ENCODE measurements around the gene PIR.

Gene PIR

GRCh38 chrX:15493118-15493962 lies at the start of gene PIR:
Gene PIR, minus strand, starts transcription at chrX:15493333. Its CDS starts 2,076 bp downstream, at chrX:15491257.
- no peak for DNase-seq (ENCODE audit: low read depth, low spot score)
- Histone ChIP-seq H3K9me3 (ENCODE audit: low read depth, low read length) (no peaks in the 10 kb centered on the region), H3K4me3 (peak within 1 kb of the TSS; percentile 59), H3K9ac (ENCODE audit: insufficient read length) (peak within 1 kb of the TSS; percentile 5), H3K36me3 (ENCODE audit: insufficient read depth, low read length) (no peaks in the 10 kb centered on the region), H3K27ac (no peak within 1 kb of the TSS)
- TF ChIP-seq POLR2AphosphoS5 (IDR thresholded peaks at IDR 0.05; ENCODE audit: borderline replicate concordance, low read depth, low read length) = no peak
- TF ChIP-seq FOXP2 (optimal IDR thresholded peaks at IDR 0.05; ENCODE audit: control extremely low read depth, extremely low read length, insufficient read depth) = no peak
- TF ChIP-seq EZH2 (IDR thresholded peaks at IDR 0.05) = no peak

GRCh38 chrX:15530318-15530717 lies 37.2 kb upstream of the PIR start:
- no peak overlapping the region for H3K9ac ChIP-seq (ENCODE audit: insufficient read length)
- H3K27ac ChIP-seq = no peak overlapping the region
- no peak overlapping the region for H3K4me3 ChIP-seq
- no peaks in the 10 kb centered on the region for H3K9me3 ChIP-seq (ENCODE audit: low read depth, low read length)
- H3K36me3 ChIP-seq (ENCODE audit: insufficient read depth, low read length) = no peaks in the 10 kb centered on the region
- no peak for DNase-seq (ENCODE audit: low read depth, low spot score)
- TF ChIP-seq FOXP2 (optimal IDR thresholded peaks at IDR 0.05; ENCODE audit: control extremely low read depth, extremely low read length, insufficient read depth) (no peak), EZH2 (IDR thresholded peaks at IDR 0.05) (no peak), POLR2AphosphoS5 (IDR thresholded peaks at IDR 0.05; ENCODE audit: borderline replicate concordance, low read depth, low read length) (no peak)

GRCh38 chrX:15529165-15529564 lies 36.0 kb upstream of the PIR start:
- Histone ChIP-seq H3K4me3 (no peak overlapping the region), H3K27ac (no peak overlapping the region), H3K9me3 (ENCODE audit: low read depth, low read length) (no peaks in the 10 kb centered on the region), H3K36me3 (ENCODE audit: insufficient read depth, low read length) (no peaks in the 10 kb centered on the region), H3K9ac (ENCODE audit: insufficient read length) (no peak overlapping the region)
- no peak for TF ChIP-seq FOXP2 (optimal IDR thresholded peaks at IDR 0.05; ENCODE audit: control extremely low read depth, extremely low read length, insufficient read depth)
- no peak for TF ChIP-seq POLR2AphosphoS5 (IDR thresholded peaks at IDR 0.05; ENCODE audit: borderline replicate concordance, low read depth, low read length)
- TF ChIP-seq EZH2 (IDR thresholded peaks at IDR 0.05) = no peak
- no peak for DNase-seq (ENCODE audit: low read depth, low spot score)

GRCh38 chrX:15525664-15526416 lies 32.7 kb upstream of the PIR start:
- no peaks in the 10 kb centered on the region for H3K36me3 ChIP-seq (ENCODE audit: insufficient read depth, low read length)
- no peak overlapping the region for H3K27ac ChIP-seq
- TF ChIP-seq EZH2 (IDR thresholded peaks at IDR 0.05) (no peak), POLR2AphosphoS5 (IDR thresholded peaks at IDR 0.05; ENCODE audit: borderline replicate concordance, low read depth, low read length) (no peak), FOXP2 (optimal IDR thresholded peaks at IDR 0.05; ENCODE audit: control extremely low read depth, extremely low read length, insufficient read depth) (no peak)
- H3K9ac ChIP-seq (ENCODE audit: insufficient read length) = no peak overlapping the region
- H3K9me3 ChIP-seq (ENCODE audit: low read depth, low read length) = no peaks in the 10 kb centered on the region
- DNase-seq (ENCODE audit: low read depth, low spot score) = no peak
- no peak overlapping the region for H3K4me3 ChIP-seq

GRCh38 chrX:15524417-15524816 lies 31.3 kb upstream of the PIR start:
- Histone ChIP-seq H3K9me3 (ENCODE audit: low read depth, low read length) (no peaks in the 10 kb centered on the region), H3K36me3 (ENCODE audit: insufficient read depth, low read length) (no peaks in the 10 kb centered on the region), H3K9ac (ENCODE audit: insufficient read length) (no peak overlapping the region), H3K27ac (no peak overlapping the region), H3K4me3 (no peak overlapping the region)
- TF ChIP-seq EZH2 (IDR thresholded peaks at IDR 0.05) (no peak), FOXP2 (optimal IDR thresholded peaks at IDR 0.05; ENCODE audit: control extremely low read depth, extremely low read length, insufficient read depth) (no peak), POLR2AphosphoS5 (IDR thresholded peaks at IDR 0.05; ENCODE audit: borderline replicate concordance, low read depth, low read length) (no peak)
- DNase-seq (ENCODE audit: low read depth, low spot score) = no peak

- Histone ChIP-seq H3K36me3 (ENCODE audit: insufficient read depth, low read length) (no peaks in the 10 kb centered on the region), H3K27ac (no peak overlapping the region), H3K9ac (ENCODE audit: insufficient read length) (no peak overlapping the region), H3K4me3 (no peak overlapping the region), H3K9me3 (ENCODE audit: low read depth, low read length) (no peaks in the 10 kb centered on the region)
- DNase-seq (ENCODE audit: low read depth, low spot score) = no peak
- TF ChIP-seq POLR2AphosphoS5 (IDR thresholded peaks at IDR 0.05; ENCODE audit: borderline replicate concordance, low read depth, low read length) (no peak), EZH2 (IDR thresholded peaks at IDR 0.05) (no peak), FOXP2 (optimal IDR thresholded peaks at IDR 0.05; ENCODE audit: control extremely low read depth, extremely low read length, insufficient read depth) (no peak)
These were observed 30.0 kb upstream of the PIR start for GRCh38 chrX:15523088-15523487.

GRCh38 chrX:15522464-15522863 lies 29.3 kb upstream of the PIR start:
- no peak for DNase-seq (ENCODE audit: low read depth, low spot score)
- no peaks in the 10 kb centered on the region for H3K9me3 ChIP-seq (ENCODE audit: low read depth, low read length)

GRCh38 chrX:15515931-15516330 lies 22.8 kb upstream of the PIR start:
- H3K27ac ChIP-seq = no peak overlapping the region
- no peak for TF ChIP-seq FOXP2 (optimal IDR thresholded peaks at IDR 0.05; ENCODE audit: control extremely low read depth, extremely low read length, insufficient read depth)
- no peak for TF ChIP-seq POLR2AphosphoS5 (IDR thresholded peaks at IDR 0.05; ENCODE audit: borderline replicate concordance, low read depth, low read length)
- no peaks in the 10 kb centered on the region for H3K36me3 ChIP-seq (ENCODE audit: insufficient read depth, low read length)
- H3K4me3 ChIP-seq = no peak overlapping the region
- H3K9ac ChIP-seq (ENCODE audit: insufficient read length) = no peak overlapping the region
- DNase-seq (ENCODE audit: low read depth, low spot score) = no peak
- H3K9me3 ChIP-seq (ENCODE audit: low read depth, low read length) = no peaks in the 10 kb centered on the region

More at GRCh38 chrX:15522464-15522863, 29.3 kb upstream of the PIR start:
- no peak overlapping the region for H3K9ac ChIP-seq (ENCODE audit: insufficient read length)
- H3K27ac ChIP-seq = no peak overlapping the region
- no peak overlapping the region for H3K4me3 ChIP-seq
- no peaks in the 10 kb centered on the region for H3K36me3 ChIP-seq (ENCODE audit: insufficient read depth, low read length)
- TF ChIP-seq EZH2 (IDR thresholded peaks at IDR 0.05) = no peak
- TF ChIP-seq POLR2AphosphoS5 (IDR thresholded peaks at IDR 0.05; ENCODE audit: borderline replicate concordance, low read depth, low read length) = no peak
- no peak for TF ChIP-seq FOXP2 (optimal IDR thresholded peaks at IDR 0.05; ENCODE audit: control extremely low read depth, extremely low read length, insufficient read depth)
